Measurements from ENCODE around the gene SYT3. TPM values are rescaled to one million over a fixed set of nuclear protein-coding genes. Genes with fewer than 3 reads are reported as not detected.

The SYT3 gene
- total RNA-seq, 1 experiment from 2014 or later = 14.6 TPM

DNA sequence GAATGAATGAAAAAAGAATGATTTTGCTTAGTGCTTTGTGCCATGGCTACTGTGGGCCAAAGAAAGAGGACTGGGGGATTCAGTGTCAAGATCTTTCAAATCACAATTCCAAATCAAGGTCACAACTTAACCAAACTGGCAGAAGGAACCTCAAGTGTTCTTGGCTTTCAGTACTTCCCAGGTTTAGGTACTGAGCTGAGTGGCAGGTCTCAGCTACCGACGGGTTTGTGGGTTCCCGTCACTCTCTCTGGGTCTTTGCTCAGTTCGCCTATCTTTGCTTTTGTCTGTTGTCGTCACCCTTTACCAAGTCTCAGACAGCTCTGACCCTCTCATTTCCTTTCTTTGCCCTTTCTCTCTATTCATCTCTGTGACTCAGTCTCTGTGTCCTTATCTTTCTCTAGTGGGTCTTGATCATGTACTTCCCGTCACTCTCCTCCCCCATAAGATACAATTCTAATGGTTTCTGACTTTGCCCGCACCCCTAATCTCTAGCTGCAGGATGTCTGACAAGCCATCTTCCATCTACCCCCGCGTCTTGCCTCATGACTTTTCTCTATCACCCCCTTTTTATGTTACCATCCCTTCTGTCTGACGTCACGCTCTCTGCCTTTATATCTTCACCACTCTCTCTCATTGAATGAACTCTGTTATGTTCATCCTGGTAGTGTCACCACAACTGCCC lies 38.1 kb downstream of the SYT3 start:
- POLR2A ChIA-PET = no interaction called here
- Mint-ChIP-seq H3K27me3 (ENCODE audit: low read depth) (peaks cover 67% of the 10 kb centered on the region), H3K4me1 (peaks cover 4% of the 10 kb centered on the region; the same call in 1 of the 2 replicates), H3K36me3 (peaks cover 12% of the 10 kb centered on the region), H3K4me3 (no peak overlapping the region), H3K27ac (no peak overlapping the region), H3K9me3 (peaks cover 14% of the 10 kb centered on the region)
- DNase-seq (ENCODE audit: low spot score) = no peak
- CTCF ChIA-PET = interaction anchor here (0.7 to 0.9 kb wide), 2 partner anchors 45 to 64 kb away, joined by 3 read pairs; no protein-coding TSS in a partner anchor
- no peak for ATAC-seq
- TF ChIP-seq STAT6 (CRISPR knock-in tag; conservative IDR thresholded peaks at IDR 0.05; ENCODE audit: low read depth) (no peak), FOXK1 (CRISPR knock-in tag; IDR thresholded peaks at IDR 0.05) (no peak), TEAD4 (CRISPR knock-in tag; IDR thresholded peaks at IDR 0.05) (no peak), JUN (CRISPR knock-in tag; IDR thresholded peaks at IDR 0.05) (no peak), AFF4 (CRISPR knock-in tag; IDR thresholded peaks at IDR 0.05; ENCODE audit: borderline replicate concordance) (no peak), NR3C1 (CRISPR knock-in tag; conservative IDR thresholded peaks at IDR 0.05; ENCODE audit: low read depth) (no peak), MAX (CRISPR knock-in tag; IDR thresholded peaks at IDR 0.05) (no peak), TCF7 (CRISPR knock-in tag; IDR thresholded peaks at IDR 0.05; ENCODE audit: low read depth) (no peak), ZNF232 (CRISPR knock-in tag; IDR thresholded peaks at IDR 0.05) (no peak), HMGXB4 (CRISPR knock-in tag; IDR thresholded peaks at IDR 0.05) (no peak), ZNF281 (CRISPR knock-in tag; IDR thresholded peaks at IDR 0.05) (no peak), TP53 (CRISPR knock-in tag; IDR thresholded peaks at IDR 0.05) (no peak), MYBL2 (CRISPR knock-in tag; IDR thresholded peaks at IDR 0.05) (no peak)
